ENCODE measurements around the gene KCNH2.
A peak's percentile ranks its signal among the peaks of the same experiment; 100 is the strongest.

The KCNH2 gene

DNA sequence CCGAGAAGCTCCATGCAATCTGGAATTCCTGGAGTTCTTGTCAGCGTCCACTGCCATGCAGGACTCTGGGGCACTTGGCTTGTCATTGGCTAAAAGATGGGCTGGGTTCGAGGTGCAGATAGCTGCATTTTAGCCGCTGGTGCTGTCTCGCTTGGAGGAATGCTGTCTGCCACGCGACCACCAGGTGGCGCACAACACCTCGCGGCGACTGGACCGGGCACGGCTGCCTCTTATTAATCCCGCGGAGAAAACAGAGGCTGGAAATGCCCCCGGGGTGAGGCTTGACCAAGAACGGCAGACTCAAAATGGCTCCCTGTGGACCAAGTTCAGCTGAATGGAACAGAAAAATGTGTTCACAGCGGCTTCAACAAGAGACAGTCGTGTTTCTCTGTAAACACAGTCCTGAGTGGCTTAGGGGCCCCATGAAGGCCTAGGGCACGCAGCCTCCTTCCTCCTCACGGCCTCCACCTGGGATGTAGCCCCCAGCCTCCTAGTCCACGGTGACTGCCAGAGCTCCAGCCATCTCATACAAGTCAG is 79.6 kb downstream of the KCNH2 start:
- Histone ChIP-seq H3K27me3 (replicated peaks; ENCODE audit: control insufficient read depth, insufficient read depth, low read length) (no peaks in the 10 kb centered on the region), H3K4me3 (replicated peaks; ENCODE audit: low read depth, low read length) (no peak overlapping the region), H3K36me3 (ENCODE audit: control insufficient read depth, insufficient read depth, low read length) (no peaks in the 10 kb centered on the region)
- TF ChIP-seq, protein P1, sequence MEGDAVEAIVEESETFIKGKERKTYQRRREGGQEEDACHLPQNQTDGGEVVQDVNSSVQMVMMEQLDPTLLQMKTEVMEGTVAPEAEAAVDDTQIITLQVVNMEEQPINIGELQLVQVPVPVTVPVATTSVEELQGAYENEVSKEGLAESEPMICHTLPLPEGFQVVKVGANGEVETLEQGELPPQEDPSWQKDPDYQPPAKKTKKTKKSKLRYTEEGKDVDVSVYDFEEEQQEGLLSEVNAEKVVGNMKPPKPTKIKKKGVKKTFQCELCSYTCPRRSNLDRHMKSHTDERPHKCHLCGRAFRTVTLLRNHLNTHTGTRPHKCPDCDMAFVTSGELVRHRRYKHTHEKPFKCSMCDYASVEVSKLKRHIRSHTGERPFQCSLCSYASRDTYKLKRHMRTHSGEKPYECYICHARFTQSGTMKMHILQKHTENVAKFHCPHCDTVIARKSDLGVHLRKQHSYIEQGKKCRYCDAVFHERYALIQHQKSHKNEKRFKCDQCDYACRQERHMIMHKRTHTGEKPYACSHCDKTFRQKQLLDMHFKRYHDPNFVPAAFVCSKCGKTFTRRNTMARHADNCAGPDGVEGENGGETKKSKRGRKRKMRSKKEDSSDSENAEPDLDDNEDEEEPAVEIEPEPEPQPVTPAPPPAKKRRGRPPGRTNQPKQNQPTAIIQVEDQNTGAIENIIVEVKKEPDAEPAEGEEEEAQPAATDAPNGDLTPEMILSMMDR (IDR thresholded peaks at IDR 0.05; ENCODE audit: insufficient read depth, low read length, poor library complexity, severe bottlenecking) = peak; percentile 96
- DNase-seq (ENCODE audit: extremely low read depth, insufficient read length) = peak; percentile 53

DNA sequence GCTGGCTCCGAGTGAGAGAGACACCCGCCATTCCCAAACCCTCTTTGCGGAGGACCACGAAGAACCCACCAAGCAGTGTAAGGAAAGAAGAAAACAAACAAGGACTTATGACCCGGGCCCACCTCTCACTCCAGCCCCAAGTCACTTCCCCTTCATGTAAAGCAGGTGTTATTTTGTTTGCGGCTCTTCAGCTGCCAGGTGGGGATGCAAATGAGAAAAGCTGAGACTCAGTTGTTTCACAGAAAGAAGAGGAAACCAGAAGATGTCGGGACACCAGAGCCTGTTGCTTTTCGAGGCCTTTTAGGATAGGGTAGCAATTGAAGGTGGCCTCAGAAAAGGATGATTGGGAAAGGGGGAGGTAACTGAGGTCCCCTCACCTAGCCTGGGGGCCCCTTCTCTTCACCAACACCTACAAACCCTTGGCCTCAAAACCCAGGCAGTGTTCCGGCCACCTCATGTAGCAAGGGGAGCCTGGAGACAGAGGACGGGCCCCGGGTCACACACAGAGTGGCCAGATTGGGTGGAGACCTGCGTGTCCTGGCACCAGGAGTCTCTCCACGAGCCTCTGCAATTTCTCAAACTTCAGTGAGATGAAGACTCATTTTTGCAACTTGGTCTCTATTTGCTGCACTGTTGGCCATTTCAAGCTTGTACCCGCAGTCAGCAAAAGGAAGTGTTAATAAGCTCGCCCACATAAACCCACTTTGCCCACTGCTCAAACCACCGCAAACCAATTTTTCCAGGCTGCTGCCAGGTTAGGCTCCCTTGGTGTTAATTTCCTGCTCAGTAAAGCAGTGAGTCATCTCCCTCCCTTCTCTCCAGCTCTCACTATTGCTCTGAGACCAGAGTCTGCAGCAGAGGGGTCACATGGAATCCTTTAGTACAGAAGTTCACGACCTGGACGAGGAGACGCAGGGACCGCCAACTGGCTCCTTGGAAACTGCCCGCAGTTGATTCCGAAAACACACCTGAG is 80.3 kb downstream of the KCNH2 start:
- H3K27me3 ChIP-seq (replicated peaks; ENCODE audit: control insufficient read depth, insufficient read depth, low read length) = no peaks in the 10 kb centered on the region
- peak; percentile 24 for DNase-seq (ENCODE audit: extremely low read depth, insufficient read length)
- H3K4me3 ChIP-seq (replicated peaks; ENCODE audit: low read depth, low read length) = no peak overlapping the region
- TF ChIP-seq, protein P1 (IDR thresholded peaks at IDR 0.05; ENCODE audit: insufficient read depth, low read length, poor library complexity, severe bottlenecking) = no peak
- no peaks in the 10 kb centered on the region for H3K36me3 ChIP-seq (ENCODE audit: control insufficient read depth, insufficient read depth, low read length)

DNA sequence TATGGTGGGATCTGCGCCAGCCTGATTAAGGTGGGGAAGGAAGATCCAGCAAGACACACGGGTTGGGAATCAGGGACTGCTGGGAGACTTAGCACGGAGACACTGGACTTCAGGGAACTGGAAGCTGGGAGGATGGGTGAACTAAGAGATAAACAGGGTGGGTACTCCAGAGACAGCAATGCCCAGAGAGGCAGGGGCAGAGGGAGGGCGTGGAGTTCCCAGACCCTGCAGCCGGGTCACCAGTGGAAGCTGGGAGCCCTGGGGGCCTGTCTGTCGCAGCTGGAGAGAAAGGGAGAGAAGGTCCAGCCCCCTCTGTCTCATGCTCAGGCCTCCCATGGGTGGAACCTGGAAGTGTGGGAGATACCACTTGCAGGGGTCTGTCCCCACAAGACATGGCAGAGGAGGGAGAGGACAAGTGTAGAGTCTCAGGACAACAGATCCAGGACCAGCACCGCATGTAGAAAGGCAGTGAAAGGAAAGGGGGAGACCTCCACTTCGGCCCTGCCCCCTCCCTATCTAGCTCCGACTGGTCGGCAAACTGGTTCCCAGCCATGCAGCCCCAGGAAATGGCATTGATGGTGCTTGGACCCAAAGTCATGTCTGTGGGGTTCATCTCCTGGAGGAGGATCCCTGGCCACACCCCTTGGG is 81.4 kb downstream of the KCNH2 start:
- Histone ChIP-seq H3K4me3 (replicated peaks; ENCODE audit: low read depth, low read length) (no peak overlapping the region), H3K27me3 (replicated peaks; ENCODE audit: control insufficient read depth, insufficient read depth, low read length) (no peaks in the 10 kb centered on the region), H3K36me3 (ENCODE audit: control insufficient read depth, insufficient read depth, low read length) (no peaks in the 10 kb centered on the region)
- DNase-seq (ENCODE audit: extremely low read depth, insufficient read length) = no peak
- TF ChIP-seq, protein P1 (IDR thresholded peaks at IDR 0.05; ENCODE audit: insufficient read depth, low read length, poor library complexity, severe bottlenecking) = no peak

DNA sequence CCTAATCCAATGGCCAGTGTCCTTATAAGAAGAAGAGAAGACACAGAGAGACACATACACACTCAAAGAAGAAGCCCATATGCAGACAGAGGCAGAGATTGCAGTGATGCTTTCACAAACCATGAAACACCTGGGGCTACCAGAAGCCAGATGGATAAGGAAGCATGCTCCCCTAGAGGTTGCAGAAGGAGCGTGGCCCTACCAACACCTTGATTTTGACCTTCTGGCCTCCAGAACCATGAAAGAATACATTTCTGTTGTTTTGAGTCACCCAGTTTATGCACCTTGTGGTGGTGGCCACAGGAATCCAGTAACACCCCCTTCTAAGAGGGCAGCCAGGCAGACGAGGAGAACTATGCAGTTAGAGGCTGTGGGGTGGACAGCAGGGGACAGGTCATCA is 82.3 kb downstream of the KCNH2 start:
- Histone ChIP-seq H3K36me3 (ENCODE audit: control insufficient read depth, insufficient read depth, low read length) (no peaks in the 10 kb centered on the region), H3K4me3 (replicated peaks; ENCODE audit: low read depth, low read length) (no peak overlapping the region), H3K27me3 (replicated peaks; ENCODE audit: control insufficient read depth, insufficient read depth, low read length) (no peaks in the 10 kb centered on the region)
- no peak for DNase-seq (ENCODE audit: extremely low read depth, insufficient read length)
- TF ChIP-seq, protein P1 (IDR thresholded peaks at IDR 0.05; ENCODE audit: insufficient read depth, low read length, poor library complexity, severe bottlenecking) = peak; percentile 1
